Heart left ventricle (tissue), 13 donors: ENCODE measurements around the gene CBX4.

Experiments used
- CTCF ChIP-seq, 12 donors: fragments of 200-600 bp; sonication (generic) in 4 of 12; IDR thresholded peaks; one replicate each; pipeline versions ENCODE4 v1.5.0 to v1.8.0; 2018 to 2022; ENCODE audit warnings: antibody characterized with exemption in 12 of 12, mild to moderate bottlenecking in 5 of 12
- POLR2A ChIP-seq, 2 donors: fragments of 450-650 bp; IDR thresholded peaks; one replicate each; pipeline ENCODE4 v1.6.1; 2017; ENCODE audit warnings: antibody characterized with exemption in 2 of 2, mild to moderate bottlenecking in 2 of 2, moderate library complexity in 2 of 2
- donor health status: ischemic (EF 13 %, LVEDD 7.1; RV severe dilation, severe dysfunction).
- donor health status: DM: no; HTN: yes; CAD: no.
- donor health status: DM: no; HTN: no; CAD: no.
- donor health status: ischemic (EF 25% LVEDD 6.9; RV normal size, moderate dysfunction).
- donor health status: ischemic (EF 25% LVEDD 5.7; RV mildly dilated, moderate dysfunction).
- donor health status: ischemic (EF 35%, LVEDD 5.7; RV mildly dilated, moderate dysfunction).
- donor health status: nonischemic (EF 11% LVEDD 7.7; RV severe dilation, severe dysfunction).
- donor health status: DM: yes; HTN: yes; CAD: no.
- donor health status: PGD.
- donor health status: ischemic (EF 29% LVEDD 5.4; RV normal size, mild dysfunction).
- donor health status: nonischemic (EF 23%, LVEDD 6.1; RV moderate dilation, normal function).

GRCh38 chr17:79840269-79840988 is 1.2 kb upstream of the CBX4 start:
- TF ChIP-seq POLR2A (IDR thresholded peaks at IDR 0.05) (no peak), CTCF (IDR thresholded peaks at IDR 0.05) (peak in 9 of 12 donors; percentile 11 to 45 (median 26))
